AG04449 (cell line): Measurements from ENCODE around the gene MS4A15.

Experiments used
- CTCF ChIA-PET: fragments of 350-600 bp; formaldehyde crosslinking; extraction: SDS; loops from one replicate; lab custom pipeline; 2021; ENCODE audit warnings: antibody characterized with exemption; lab: Yijun Ruan, JAX
- POLR2A ChIA-PET: fragments of 400-600, 350-600 bp; formaldehyde crosslinking; extraction: SDS; loops from one replicate; lab custom pipeline; 2020; ENCODE audit warnings: antibody characterized with exemption, inconsistent platforms; lab: Yijun Ruan, JAX
- DNase-seq: peaks from one replicate; pipeline ENCODE4 v3.0.0-alpha.2; 2010; ENCODE audit warnings: low read depth, low spot score
- H3K4me3 ChIP-seq: 2 replicates; pipeline ENCODE4 v1.5.1; 2011; ENCODE audit warnings: low read depth, mild to moderate bottlenecking, control low read depth, low read length
- TF ChIP-seq, protein P1 (sequence below): IDR thresholded peaks from one replicate; pipeline ENCODE4 v1.5.1; 2011; ENCODE audit warnings: mild to moderate bottlenecking, moderate library complexity, low read length, control low read depth, inconsistent platforms; ENCODE audit not compliant: insufficient read depth; ENCODE audit errors: missing control alignments

The MS4A15 gene

DNA sequence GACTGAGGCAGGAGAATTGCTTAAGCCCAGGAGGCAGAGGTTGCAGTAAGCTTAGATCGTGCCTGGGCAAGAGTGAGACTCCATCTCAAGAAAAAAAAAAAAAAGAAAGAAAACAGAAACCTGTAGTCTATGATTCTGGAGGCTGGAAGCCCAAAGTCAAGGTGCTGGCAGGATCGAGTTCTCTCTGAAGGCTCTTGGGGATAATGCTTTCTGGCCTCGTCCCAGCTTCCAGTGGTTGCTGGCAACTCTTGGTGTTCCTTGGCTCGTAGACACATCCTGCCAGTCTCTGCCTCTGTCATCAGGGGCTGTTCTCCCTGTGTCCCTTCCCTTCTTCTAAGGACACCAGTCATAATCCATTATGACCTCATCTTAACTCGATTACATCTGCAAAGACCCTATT is 68.5 kb downstream of the MS4A15 start:
- DNase-seq: no peak
- ChIA-PET POLR2A (no interaction called here), CTCF (interaction anchor here (29.1 kb wide), 1 partner anchor 71 kb away, joined by 1087 read pairs; the partner anchor contains the start of gene PRPF19)
- TF ChIP-seq, protein P1, sequence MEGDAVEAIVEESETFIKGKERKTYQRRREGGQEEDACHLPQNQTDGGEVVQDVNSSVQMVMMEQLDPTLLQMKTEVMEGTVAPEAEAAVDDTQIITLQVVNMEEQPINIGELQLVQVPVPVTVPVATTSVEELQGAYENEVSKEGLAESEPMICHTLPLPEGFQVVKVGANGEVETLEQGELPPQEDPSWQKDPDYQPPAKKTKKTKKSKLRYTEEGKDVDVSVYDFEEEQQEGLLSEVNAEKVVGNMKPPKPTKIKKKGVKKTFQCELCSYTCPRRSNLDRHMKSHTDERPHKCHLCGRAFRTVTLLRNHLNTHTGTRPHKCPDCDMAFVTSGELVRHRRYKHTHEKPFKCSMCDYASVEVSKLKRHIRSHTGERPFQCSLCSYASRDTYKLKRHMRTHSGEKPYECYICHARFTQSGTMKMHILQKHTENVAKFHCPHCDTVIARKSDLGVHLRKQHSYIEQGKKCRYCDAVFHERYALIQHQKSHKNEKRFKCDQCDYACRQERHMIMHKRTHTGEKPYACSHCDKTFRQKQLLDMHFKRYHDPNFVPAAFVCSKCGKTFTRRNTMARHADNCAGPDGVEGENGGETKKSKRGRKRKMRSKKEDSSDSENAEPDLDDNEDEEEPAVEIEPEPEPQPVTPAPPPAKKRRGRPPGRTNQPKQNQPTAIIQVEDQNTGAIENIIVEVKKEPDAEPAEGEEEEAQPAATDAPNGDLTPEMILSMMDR: no peak
- H3K4me3 ChIP-seq: no peak overlapping the region

DNA sequence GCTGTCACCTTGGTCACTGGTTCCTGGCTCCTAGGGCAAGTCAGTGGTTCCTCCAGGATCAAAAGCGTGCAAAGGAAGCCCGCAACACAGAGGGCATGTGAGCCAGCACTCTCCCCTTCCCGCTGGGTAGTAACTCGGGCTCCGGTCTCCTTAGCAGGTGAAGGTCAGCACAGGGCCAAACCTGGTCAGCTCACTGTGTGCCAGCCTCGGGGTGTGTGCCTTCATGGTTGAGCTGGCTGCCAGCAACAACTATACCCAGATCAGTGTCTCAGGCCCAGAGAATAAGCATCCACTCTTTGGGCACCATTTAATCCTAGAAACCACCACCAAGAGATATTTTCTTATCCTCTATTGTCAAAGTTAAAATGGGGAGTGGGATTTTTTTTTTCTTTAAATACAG is 69.1 kb downstream of the MS4A15 start:
- TF ChIP-seq, protein P1: no peak
- ChIA-PET POLR2A (no interaction called here), CTCF (interaction anchor here (29.1 kb wide), 1 partner anchor 70 kb away, joined by 1087 read pairs; the partner anchor contains the start of gene PRPF19)
- H3K4me3 ChIP-seq: no peak overlapping the region
- no peak for DNase-seq
